Activated CD4-positive, alpha-beta T cell treated with anti-CD3 and anti-CD28 coated beads for 48 hours (primary cell): ENCODE results near the gene SGCA.

Source experiments
- DNase-seq: peaks from one replicate; pipeline ENCODE4 v3.0.0-alpha.2; 2020

The SGCA gene

GRCh38 chr17:50196036-50196435, 30.2 kb downstream of the SGCA start:
- DNase-seq, result no peak

- DNase-seq, result no peak
Measured at GRCh38 chr17:50196826-50197225, 31.0 kb downstream of the SGCA start.

- peak; percentile 77 for DNase-seq
Measured at GRCh38 chr17:50198026-50198669, 32.3 kb downstream of the SGCA start.

GRCh38 chr17:50199211-50199802, 33.5 kb downstream of the SGCA start:
- DNase-seq, result no peak

DNA sequence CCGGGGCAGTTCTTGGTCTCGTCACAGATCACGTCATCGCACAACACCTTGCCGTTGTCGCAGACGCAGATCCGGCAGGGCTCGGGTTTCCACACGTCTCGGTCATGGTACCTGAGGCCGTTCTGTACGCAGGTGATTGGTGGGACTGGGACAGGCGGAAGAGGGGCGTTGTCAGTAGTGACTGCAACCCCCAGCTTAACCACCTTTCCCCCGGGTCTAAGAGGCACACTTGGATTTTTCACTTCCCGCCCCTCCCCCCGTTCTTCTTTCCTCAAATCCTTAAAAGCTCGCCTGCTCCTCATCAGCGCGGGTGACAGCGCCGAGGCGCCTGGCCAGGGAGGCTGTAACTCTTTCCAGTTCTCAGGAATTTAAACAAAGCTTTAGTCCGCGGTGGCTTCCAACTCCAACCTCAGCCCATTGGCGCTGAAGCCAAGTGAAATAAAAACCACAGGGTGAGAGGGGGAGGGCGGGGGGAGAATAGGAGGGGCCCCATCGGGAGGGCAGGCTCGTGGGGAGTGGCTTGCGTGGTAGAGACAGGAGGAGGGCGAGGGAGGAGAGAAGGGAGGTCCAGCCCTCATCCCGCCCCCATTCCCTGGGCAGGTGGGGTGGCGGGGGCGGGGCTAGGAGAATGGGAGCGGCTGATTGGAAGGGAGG, 34.1 kb downstream of the SGCA start:
- DNase-seq, result peak; percentile 75

GRCh38 chr17:50200457-50201275, 34.9 kb downstream of the SGCA start:
- DNase-seq, result peak; percentile 89

- no peak for DNase-seq
Measured at GRCh38 chr17:50201276-50201854, 35.6 kb downstream of the SGCA start, which contains the start of gene COL1A1. COL1A1 (minus strand) TSS chr17:50201631; CDS start chr17:50201513, 118 bp downstream.

DNA sequence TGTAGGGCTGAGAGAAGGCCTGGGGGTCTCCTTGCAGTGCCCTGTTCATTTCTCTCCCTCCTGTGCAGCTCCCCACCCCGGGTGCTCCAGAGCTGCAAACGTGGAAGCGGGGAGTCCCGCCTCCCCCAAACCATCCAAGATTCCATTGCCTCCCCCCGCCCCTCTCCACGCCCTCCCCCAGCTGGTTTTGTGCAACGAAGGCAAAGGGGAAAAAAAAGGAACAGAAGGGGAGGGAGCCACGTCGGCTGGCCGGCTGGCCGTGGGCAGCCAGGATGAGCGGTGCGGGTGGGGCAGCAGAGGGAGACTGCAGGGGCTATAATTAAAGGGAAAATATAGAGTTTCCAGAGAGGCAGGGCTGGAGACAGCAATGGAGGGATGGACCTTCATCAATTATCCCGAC, 37.3 kb downstream of the SGCA start:
- no peak for DNase-seq

- DNase-seq, result no peak
Measured at GRCh38 chr17:50203604-50204345, 38.0 kb downstream of the SGCA start.

GRCh38 chr17:50204431-50204830, 38.6 kb downstream of the SGCA start:
- DNase-seq, result no peak

DNA sequence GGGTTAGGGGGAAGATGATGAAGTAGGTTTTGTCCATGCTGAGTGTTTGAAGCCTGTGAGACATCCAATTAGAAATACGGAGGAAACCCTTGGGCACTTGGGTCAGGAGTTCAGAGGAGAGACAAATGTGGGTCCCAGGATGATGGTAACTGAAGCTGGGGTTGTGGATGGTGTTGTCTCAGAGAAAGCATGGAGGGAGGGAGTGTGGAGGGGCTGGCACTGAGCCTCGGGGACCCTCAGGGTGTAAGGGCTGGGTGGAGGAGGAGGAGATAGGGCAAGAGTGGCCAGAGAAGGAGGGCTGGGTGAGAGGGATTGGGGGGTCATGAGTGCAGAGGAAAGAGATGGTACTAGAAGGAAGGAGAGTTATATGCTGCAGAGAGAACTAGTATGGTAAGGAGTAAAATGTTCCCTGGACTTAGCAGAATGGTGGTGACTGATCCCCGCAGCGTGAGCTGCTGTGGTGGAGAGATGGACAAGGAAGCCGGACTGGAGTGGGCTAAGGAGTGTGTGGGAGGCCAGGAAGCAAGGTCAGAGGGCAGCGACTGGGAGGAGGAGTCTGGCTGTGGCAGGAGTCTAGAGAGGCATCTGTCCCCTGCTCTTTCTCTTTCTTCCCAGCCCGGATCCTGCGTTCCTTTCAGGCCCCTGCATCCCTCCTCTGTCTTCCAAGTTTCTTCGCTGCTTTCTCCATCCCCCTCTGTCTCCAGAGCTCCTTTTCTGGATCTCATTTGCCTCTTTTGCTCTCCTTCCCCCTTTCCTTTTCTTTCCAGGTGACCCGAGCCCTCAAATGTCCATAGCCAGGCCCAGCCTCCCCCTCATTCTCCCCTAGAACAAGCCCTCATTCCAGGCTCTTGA, 39.5 kb downstream of the SGCA start:
- DNase-seq, result no peak

GRCh38 chr17:50205963-50206505, 40.2 kb downstream of the SGCA start:
- DNase-seq, result no peak

DNA sequence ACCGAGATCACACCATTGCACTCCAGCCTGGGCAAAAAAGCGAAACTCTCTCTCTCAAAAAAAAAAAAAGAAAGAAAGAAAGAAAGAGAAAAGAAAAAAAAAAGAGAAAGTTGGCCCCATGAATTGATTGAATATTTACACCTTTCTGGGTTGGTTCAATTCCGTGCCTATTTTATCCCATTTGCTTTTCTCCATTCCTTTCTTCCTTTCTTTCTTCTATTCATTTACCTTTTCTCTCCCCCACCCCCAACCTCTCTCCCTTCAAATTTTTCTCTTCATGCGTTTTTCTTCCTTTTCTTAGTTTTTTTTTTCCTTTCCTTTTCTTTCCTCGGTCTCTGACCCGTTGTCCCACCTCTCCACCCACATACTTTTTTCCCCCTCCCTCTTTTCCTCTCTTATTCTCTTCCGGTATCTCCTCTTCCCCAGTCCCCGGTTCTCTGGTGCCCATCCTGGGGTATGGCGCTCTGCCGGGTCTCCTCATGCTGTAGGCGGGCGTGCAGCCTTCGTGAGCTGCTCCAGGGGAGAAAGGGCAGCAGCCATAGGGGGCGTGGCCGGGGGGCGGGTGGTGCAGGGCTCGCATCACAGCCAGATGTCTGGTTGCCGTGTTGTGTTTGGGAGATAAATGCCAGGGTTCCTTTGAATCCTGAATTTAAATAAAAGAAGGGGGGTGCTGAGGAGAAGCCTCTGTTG, 40.9 kb downstream of the SGCA start:
- peak; percentile 40 for DNase-seq

GRCh38 chr17:50207315-50207714, 41.5 kb downstream of the SGCA start:
- DNase-seq, result no peak

DNA sequence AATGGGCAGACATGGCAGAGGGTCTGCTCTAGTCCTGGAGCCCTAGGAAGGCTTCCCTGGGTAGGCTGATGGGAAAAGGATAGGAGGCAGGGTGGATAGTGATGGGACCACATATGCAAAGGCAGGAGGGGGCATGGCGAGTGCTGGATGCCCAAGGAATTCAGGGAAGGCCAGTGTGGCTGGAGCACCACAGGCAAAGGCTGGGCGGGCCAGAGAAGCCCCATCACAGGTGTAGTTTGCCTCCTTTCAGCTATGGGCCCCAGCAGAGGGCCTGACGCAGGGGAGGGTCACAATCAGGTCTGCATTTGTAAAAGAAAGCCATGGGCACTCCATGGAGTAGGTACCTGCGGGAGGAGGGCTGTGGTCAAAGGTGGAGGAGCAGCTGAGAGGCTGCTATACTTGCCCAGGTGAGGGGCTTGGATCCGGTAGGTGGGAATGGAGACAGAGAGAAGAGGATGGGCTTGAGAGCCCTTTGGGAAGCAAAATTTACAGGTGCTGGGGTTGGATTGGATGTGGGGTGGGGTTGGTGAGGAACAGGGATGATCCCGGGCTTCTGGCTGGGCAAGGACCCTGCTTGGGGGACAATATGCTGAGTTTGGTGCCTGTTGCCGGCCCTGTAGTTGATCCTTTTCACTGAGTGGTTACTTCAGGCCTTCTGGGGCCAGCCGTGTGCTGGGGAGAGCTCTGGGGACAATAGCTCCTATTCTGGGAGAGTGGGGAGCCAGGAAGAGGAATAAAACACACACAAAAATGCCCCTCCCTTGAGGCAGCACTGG, 42.2 kb downstream of the SGCA start:
- DNase-seq, result no peak

DNA sequence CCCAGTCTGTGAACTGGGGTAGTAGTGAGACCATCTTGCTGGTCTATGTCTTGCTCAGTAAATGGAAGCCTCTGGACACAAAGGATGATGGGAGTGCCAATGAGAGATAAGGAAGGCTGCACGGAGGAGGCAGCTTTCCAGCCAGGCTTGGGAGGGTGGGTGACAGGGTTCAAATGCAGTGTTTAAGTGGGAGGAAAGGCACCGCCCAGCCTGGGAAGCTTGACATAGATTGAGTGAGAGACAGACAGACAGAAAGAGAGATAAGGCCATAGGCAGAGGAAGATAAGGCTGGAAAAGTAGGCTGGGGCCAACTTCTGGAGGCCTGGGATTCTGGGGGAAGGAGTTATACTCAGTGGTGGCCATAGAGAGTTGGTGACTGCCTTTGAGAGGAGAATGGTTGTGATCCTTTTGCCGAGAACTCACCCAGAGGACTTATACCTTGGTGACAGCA, 42.8 kb downstream of the SGCA start:
- DNase-seq, result no peak

GRCh38 chr17:50209133-50209471, 43.3 kb downstream of the SGCA start:
- no peak for DNase-seq

DNA sequence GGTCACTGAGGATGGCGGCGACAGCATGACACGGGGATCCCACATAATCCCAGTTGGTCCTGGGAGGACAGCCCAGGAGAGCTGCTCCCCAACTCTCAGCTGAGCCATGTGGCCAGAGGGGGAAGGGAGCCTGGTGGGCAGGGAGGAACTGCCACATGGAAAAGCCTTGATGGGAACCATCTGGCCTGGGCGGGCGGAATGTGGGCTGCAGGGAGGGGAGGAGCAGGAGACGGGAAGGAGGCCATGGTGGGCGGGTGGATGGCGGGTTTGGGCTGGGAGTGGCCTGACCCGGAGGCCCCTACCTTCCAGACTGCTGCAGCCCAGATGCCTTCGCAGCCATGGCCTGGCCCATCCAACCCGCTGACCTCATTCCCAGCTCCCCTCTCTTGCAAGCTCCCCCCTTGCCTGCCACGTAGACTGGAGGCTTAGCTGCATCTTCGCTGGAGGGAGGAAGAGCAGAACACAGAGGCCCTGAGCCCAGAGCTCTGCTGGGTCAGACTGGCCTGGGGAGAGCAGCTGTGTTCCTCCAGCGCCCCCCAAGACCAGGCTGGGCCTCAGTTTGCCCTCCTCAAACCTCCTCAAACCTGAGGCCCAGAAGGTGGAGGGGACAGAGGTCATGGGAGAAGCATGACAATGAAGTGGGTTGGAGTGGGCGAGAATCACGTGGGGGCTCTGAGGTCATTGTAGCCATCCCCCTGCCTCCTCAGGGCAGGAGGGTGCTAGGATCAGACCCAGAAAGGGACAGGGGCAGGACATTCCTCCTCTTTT, 43.9 kb downstream of the SGCA start:
- no peak for DNase-seq
